NCI-H2029 treated with DMSO at 0.1 percent for 48 hours (cell line): Measurements from ENCODE around the gene KIF5C.
A peak's percentile ranks its signal among the peaks of the same experiment; 100 is the strongest.
"Not testable (repeated sequence)": the region's sequence is repeated elsewhere in the genome, so short reads cannot be mapped to it uniquely, and the experiment has no call there.

ENCODE experiments used
- DNase-seq: peaks from one replicate; lab custom pipeline; 2025; lab: John Stamatoyannopoulos, UW

Gene KIF5C

DNA sequence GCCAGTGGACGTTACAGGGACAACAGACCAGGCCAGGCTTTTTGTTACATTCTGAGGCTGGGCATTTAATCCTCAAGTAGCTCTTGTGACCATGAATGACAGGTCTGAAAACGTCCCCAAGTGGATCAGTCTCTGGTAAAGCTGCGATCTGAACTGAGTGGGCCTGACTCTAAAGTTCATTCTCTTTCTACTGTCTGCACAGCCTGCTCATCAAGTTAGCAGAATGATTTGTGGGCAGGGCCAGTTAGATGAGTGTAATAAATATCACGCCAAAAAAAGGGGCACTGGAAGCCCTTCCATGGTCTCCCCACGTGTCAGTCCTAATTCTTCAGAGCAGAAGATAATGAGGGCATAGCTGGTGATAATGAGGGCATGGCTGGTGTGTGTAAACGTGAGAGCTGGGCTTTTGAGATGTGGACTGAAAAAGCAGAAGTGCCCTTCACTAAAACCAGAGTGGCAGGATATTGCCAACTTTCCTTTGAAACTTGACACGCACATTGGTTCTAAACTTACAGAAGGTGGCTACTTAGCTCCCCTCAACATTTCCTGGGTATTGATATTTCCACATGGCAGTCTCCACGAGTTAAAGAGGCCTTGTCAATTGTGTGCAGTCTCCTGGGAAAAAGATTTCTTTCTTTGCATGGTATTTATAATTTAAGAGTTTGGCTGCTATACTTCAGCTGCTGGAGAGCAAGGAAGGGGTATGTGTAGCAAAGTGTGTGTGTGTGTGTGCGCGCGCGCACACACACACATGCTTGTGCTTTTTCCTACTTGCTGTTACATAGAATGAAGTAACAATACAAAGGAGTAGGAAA lies 90.8 kb downstream of the KIF5C start:
- DNase-seq: peak; percentile 87

DNA sequence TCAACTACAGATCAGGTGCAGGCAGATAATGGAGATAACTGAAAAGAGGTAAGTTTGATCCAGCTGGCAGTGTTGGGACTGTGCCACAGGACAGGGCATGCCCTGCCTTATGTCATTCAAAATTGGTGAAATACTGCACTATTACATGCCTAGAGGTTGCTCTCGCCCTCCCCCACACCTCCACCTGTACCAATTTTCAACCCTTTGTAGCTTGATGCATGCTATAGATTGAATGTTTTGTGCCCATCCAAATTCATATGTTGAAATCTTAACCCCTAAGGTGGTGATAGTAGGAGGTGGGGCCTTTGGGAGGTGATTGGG lies 91.4 kb downstream of the KIF5C start:
- DNase-seq: no peak

DNA sequence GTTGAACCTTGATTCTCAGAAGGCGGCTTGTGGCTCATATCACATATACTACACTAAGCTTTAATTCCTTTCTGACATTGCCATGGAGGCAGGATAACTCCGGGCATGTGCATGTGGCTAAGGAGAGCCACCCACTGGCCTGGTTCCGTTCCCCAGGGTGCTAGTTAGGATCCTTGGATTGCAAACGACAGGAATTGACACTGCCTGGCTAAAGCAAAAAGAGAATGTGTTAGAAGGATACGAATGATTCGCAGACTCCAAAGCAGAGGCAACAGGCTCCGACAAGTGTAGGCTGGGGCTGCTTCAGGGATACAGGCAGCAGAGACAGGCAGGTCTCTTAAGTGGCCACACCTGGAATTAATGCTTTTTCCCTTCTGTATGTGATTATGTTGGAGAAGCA lies 92.0 kb downstream of the KIF5C start:
- DNase-seq: no peak

DNA sequence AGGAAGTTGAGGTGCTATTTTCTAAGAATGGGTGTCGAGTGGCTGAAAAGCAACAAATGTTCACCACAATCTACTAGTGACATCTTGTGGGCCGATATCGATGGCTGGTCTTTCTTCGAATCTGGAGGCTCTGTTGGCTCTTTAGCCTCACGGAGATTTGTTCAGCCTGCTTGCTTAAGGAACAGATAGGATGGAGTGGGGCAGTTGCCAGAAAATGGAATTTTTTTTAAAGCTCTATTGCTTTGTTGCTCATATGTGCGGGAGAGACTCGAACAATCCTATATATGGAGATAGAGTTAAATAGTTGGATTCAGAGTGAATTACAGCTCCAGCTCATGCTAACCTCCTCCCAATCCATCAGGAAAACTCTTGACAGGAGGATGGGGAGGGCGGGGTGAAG lies 92.6 kb downstream of the KIF5C start:
- no peak for DNase-seq

DNA sequence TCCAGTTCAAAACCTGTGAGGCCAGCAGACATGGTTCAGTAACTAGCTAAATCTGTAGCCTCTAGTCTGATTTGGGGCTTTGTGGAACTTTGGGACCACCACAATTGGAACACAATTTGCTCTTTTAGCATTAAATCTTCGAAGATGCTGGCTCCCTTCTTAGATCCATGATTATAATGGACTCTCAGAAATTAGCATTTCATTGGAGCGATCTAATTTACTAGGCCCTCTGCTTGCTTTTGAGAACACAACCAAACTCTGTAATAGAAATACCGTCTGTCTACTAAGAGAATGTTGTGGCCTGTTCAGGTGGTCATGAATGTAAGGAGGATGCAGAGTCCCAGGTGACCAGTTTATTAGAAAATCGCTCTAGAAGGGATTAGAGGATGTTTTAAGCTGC lies 93.3 kb downstream of the KIF5C start:
- DNase-seq: no peak

DNA sequence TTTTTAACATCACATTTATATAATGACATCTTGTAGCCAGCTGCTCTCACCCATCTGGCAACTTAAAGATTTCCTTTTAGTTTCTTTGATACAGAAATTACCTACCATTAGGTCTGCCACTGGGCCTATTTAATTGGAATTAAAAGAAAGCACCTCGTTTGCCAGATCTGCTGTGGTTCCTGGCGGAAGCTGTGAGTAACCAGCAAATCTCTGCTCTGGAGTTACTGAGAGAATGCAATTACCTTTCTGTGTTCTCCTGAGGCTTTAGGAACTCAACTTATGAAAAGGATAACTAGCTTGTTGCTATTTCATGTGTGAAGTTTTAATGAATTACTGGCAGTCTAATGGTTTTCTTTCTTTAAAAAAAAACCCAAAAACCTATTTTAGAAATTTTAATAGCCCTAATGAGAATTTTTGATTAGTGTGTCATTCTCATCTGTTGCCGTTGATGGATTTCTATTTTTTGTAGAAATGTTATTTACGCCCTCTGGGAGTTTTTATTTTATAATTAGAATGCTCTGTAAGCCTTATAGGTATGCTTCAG lies 93.8 kb downstream of the KIF5C start:
- DNase-seq: no peak

DNA sequence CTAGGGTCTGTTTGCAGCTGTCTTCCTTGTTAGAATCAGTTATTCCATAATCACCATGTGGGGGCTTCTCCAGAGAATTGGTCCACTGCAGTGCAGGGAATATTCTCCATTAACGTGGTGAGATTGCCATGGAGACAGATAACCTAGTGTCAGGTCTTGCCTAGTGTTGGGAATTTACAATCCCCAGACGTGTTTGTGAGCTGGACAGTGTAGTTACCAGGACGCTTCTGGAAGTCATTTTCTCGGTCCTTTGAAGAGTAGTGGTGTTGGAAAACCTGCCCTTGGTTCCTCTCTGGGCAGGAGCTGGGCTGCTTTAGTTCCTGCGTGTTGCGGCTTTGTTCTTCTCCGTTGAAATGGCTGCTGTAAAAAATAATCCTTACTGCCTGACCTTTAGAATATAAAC lies 94.6 kb downstream of the KIF5C start:
- no peak for DNase-seq

DNA sequence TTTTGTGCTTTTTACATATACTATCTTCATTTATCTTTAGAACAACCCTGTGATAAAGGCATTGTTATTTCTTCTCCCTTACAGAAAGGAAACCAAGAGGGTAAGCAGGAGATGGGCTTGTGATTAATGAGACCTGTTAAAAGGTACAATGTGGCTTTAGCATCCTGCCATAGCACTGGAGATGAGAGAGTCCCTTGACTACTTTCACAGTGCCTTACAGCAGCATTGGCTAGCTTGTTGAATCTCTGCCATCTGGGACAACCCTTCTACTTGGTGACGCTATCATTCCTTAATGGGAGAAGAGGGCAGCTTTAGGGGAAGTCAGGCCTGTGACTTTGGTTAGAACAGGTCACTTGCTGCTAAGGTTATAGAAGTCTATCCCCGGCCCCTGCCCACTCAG lies 95.4 kb downstream of the KIF5C start:
- DNase-seq: no peak

DNA sequence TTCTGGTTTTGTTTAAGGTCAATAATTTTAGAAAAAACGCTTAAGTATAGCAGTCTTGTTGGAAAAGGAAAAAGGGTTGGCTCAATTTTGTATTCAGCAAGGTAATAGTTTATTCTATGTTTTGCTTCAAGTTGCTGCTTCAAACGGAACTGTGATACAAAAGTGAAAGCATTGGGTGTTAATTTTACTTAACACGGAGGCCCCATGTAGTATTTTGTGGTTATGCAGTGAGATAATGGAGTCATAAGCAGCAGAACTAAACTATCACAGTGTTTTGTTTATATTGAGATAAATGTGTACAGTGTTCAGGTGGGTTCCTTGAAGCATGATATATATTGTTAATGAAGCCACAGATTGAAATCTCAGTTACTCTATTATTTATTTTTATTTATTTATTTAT lies 96.5 kb downstream of the KIF5C start:
- no peak for DNase-seq

DNA sequence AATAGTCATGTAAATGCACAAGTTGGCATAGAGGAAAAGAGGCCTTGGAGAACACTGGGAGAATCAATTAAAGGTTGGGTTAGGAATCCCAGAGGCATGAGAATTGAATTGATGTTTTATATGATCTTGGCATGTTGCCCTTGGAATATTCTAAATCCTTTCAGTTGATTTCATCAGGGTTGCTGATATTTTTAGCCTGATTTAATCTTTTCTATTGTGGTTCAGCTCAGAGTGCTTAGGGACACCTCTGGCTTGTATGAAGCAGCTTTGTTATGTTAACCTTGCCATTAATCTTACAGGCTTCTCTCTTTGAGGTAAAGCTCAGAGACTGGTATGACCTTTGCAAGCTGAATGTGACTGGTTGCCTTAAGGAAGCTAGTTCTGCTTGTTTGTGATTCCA lies 99.1 kb downstream of the KIF5C start:
- no peak for DNase-seq

DNA sequence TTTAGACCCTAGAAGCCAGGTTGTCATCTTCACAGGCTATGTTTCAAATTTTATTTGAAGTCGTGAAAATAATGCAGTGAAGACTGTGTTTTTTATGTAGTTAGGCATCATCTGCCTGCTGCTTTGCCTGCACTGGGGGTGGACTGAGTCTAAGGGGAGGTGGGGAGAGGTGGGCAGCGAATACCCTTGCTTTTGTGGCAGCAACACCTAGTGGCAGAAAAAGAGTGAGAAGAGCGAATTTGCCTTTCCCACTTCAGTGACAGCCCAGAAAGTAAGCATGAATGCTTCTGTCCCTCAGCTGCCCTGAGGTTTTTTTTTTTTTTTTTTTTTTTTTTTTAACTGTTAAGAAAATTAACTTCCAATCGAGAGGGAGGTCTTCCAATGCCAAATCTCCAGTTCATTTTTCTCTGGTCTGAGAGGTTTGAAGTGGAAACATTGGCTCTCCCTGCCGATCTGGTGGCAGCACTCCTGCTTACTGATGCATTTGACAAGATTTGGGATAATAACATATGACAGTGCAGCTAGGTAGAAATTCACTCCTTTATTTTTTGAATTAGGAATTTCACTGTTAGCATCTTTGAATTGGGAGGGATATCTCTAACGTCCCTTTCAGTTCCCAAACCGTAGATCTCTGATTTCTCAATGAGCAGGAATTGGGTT lies 103.1 kb downstream of the KIF5C start:
- no peak for DNase-seq

DNA sequence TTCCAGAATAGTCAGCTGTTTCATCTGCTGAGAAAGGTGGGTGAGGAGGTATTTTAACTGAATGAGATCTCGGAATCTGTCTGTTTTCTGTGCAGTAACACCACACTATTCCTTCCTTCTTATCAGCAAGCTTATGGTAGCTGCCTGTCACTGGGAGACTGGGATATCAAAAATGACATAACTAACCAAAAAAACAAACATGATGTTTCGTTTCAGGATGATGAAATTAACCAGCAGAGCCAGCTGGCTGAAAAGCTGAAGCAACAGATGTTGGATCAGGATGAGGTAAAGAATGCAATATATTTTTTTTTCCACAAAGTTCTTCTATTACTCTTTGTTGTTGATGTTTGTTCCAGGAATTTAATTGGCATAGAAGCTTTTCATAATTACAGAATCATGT lies 103.7 kb downstream of the KIF5C start:
- no peak for DNase-seq

DNA sequence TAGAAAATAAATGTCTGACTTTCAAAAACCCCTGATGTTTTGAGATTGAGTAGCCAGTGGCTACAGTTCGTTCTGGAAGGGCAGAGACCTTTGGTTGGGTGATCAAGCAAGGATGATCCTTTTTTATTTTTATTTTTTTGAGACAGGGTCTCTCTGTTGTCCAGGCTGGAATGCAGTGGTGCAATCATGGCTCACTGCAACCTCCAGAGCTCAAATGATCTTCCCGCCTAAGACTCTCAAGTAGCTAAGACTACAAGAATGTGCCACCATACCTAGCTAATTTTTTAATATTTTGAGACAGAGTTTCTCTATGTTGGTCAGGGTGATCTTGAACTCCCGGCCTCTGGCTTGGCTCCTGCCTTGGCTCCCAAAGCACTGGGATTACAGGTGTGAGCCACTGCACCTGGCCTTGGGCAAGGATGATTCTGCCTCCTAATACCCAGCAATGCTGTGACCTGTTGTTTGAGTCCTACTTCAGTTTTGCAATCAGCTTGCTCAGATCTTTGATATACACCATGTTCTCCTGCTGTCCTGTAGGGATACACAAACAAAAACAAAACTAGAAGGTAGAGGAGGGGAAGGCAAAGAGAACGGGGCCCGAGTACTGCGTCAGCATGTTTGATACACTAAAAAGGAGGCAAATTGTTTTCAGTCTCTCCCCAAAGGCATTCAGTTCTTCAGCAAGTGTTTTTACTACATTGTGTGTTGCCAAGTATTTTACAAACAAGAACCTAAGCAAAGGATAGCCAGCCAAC lies 104.3 kb downstream of the KIF5C start:
- no peak for DNase-seq

DNA sequence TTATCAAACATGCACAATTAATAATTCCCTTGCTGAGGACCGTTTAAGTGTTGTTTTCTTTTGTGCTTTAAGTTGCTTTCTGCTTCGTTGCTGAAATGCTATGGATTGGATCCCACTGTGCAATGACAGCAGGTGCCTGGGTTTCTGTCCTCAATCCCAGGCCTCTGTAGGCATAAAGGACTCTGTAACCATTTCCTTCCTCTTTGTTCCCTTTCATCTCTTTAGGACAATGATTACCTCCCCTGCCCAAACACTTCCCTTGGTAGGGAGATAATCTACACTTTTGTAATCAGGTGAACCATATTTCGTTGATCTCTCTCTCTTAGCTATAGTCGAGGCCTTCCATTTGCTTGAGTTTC lies 104.9 kb downstream of the KIF5C start:
- peak; percentile 21 for DNase-seq

DNA sequence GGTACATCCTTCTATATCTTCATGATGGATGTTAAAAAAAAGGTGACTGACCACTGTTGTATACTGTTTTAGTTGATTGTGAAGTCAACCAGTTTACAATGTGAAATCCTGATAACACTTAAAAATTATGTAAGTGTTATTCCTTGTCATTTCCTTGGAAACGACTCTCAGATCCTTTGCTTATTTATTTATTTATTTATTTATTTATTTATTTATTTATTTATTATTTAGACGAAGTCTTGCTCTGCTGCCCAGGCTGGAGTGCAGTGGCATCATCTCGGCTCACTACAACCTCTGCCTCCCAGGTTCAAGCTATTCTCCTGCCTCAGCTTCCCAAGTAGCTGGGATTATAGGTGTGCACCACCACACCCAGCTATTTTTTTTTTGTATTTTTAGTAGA lies 105.5 kb downstream of the KIF5C start:
- not testable (repeated sequence) for DNase-seq

DNA sequence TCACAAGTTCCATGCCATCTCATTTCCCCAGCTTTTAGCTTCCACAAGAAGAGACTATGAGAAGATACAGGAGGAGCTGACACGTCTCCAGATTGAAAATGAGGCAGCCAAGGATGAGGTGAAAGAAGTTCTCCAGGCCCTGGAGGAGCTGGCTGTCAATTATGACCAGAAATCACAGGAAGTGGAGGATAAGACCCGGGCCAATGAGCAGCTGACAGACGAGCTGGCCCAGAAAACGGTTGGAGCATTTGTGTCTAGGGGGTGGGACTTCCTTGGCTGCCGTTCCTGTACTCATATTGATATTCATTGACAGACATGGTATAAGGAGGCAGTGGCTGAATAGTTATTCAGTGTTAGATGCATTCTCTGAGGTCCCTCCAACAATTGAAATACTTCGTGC lies 106.3 kb downstream of the KIF5C start:
- DNase-seq: no peak

DNA sequence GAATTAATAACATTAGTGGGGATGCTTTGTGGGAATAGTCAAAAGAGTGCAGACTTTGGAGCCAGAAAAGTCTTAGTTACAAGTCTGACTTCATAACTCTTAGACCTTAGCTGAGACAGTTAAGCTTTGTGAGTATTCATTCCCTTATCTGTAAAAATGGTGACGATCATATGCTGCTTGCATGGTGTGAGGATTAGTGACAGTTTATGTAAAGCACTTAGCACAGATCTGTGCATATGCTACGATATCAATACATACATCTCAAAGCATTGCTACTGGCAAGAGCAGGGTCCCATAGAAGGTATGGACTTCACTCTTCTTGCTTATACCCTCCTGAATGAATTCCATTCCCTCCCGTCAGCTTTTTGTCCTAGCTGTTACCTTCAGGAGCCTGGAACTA lies 106.8 kb downstream of the KIF5C start:
- DNase-seq: no peak

DNA sequence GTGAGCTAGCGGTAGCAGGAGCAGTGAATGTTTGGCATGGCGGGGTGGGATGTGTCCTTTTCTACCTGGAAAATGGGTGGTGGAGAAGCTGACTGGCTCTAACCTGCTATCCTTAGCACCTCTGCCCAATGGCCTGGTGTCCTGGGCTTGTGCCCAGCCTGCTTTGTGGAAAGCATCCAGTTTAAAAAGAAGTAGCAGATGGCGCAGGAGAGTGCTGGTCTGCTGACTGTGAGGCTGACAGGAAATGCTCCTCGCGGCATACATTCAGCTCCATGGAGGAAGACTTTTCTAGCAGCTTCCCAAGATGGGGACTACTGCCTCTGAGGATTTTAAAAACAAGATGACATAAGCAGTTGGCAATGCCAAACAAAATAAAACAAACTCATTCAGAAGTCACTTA lies 107.3 kb downstream of the KIF5C start:
- DNase-seq: no peak

DNA sequence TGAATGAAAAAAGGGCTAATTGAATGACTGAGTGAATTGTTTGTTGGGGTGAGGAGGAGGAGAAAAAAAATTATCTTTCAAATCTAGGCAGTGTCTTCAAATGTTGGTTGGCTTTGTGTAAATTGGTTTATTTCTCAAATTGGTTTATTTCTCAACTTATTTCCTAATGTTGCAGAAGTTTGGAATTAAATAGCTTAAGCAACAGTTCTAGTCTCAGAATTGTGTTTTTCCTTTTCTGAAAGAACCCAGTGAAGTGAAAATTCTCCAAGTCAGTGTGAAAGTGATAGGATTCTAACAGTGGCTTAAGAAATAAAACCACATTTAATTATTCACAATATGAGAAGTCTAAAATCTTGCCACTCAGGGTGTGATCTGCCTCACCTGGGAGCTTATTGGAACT lies 108.9 kb downstream of the KIF5C start:
- DNase-seq: no peak

DNA sequence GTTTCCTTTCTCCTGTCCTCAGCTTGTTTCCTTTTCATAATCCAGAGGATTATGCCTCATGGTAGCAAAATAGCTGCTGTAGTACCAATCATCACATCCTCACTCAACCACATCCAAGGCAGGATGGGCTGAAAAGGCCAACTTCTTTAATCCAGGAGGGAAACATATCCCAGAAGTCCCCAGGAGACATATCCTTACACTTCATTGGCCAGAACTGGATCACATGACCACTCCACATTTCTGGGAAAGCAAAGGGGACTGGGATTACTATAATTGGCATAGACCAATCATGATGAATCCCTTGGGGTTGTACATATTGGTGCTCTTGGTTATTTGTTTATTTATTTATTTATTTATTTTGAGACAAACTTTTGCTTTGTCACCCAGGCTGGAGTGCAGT lies 109.4 kb downstream of the KIF5C start:
- no peak for DNase-seq

DNA sequence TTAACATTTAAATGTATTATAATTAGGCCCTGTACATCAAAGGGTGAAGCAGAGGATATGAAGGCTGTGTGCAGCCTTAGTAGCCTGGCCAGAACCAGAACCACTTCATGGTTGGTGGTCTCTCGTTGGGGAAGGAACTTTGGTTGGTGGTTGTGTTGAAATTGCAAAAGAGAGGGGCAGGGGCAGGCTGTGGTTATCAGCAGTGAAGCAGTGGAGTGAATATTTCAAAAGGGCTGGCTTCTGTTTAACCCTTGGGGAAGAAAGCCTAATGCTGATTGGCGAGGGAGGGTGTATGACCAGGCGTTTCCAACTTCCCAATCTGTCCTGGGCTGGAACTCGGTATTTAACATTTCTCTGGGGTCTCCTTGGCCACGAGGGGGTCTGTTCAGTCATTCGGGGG lies 112.3 kb downstream of the KIF5C start:
- DNase-seq: no peak

DNA sequence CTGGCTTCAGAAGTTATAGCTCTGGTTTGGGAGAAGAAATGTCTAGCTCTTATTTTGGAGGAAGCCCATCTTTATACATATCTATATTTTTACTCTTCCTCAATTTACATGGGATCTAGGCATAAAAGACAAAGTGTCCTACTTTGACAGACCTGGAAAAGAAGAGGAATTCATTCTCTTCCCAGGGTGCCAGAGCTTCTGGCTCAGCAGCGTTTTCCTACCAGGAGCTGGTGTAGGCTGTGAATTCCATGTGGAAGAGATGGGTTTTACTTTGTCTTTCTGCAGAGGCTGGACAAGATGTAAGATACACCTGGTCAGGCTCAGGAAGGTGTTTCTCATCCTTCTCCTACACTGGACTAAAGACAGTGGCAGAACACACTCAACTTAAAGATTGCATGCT lies 113.3 kb downstream of the KIF5C start:
- no peak for DNase-seq

DNA sequence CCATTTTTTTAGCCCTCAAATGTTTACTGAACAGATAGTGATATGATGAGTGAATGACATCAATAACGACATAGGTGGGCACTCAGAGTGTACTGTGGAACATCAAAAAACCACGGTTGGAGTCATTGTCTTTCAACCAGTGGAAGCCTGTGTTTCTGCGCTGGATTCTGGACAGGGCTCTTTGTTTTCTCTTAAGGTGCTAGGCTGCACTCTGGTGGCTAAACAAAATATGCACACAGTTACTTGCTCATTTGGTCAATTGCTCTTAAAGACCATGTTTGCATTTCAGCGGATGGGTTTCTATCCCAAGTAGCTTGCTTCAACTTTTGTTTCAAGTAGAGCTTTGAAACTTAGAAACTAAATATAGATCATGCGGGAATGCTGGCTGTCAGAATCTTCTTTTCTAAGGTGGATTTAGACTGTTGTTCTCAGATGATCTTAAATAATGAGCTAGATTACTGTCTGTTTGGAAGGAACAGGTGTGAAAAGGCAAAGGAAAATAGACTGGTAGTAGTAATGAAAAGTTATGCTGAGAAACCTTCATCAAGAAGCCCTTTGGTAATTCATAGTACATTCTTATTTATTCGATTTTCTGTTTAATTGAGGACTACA lies 115.0 kb downstream of the KIF5C start:
- DNase-seq: peak; percentile 76
